GM19452 (cell line): Measurements from ENCODE around the gene ANGPTL4.

Source experiments
- ATAC-seq: cut with Tn5 transposase; IDR thresholded peaks from one replicate; pipeline ENCODE4 v1.9.1; 2021; ENCODE audit not compliant: unreplicated experiment

Gene ANGPTL4

DNA sequence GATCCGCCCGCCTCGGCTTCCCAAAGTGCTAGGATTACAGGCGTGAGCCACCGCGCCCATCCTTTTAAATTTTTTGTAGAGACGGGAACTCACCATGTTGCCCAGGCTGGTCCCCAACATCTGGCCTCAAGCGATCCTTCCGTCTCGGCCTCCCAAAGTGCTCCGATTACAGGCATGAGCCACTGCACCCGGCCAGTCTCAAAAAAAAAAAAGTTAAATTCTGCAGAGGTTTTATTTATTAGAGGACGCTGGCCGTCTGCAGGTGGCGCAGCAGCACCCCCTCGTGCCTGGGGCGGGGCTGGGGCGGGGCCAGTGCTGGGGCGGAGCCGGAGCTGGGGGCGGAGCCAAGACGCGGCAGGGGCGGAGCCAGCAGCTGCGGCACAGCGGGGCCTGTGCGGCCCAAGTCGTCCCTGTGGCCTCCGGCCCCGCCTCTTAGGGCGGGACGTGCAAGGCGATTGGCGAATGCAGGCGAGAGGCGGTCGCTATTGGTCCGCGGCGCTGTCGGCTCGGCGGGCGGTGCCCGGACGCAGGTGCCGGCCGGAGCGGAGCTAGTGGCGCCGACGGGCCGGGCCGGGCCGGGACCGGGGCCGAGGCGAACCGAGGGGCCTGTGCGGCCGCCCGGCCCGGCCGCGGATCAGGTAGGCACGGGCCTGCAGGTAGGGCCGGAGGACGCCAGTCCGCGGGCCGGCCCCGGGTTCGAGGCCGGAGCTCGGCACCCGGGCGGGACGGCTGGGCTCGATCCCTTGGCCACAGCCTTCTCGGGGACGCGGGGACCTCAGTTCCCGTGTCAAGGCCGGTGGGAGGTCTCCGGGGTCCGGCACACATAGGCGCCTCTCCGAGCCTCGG lies 49.1 kb downstream of the ANGPTL4 start, which contains the start of gene MARCHF2:
TSS of gene MARCHF2 (plus strand) at position 523 of the 846 bp plus-strand sequence. CDS start 8,536 bp downstream, outside the sequence.
- peak; percentile 97 for ATAC-seq

DNA sequence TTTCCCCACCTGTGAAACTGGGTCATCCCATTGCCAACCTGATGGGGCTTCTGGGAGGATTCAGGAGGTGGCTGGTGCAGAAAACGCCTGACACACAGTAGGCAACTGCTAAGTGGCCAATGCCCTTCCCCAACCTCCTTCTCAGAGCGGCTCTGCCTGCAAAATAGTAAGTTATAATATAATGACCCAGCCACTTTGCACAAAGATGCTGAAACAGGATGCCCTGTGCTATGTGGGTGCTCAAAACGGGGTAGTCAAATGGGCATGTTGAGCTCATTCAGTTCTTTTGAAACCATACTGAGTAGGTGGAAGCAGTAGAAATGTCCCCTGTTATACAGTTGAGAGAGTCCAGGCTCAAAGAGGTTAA lies 49.7 kb downstream of the ANGPTL4 start:
- ATAC-seq = no peak

DNA sequence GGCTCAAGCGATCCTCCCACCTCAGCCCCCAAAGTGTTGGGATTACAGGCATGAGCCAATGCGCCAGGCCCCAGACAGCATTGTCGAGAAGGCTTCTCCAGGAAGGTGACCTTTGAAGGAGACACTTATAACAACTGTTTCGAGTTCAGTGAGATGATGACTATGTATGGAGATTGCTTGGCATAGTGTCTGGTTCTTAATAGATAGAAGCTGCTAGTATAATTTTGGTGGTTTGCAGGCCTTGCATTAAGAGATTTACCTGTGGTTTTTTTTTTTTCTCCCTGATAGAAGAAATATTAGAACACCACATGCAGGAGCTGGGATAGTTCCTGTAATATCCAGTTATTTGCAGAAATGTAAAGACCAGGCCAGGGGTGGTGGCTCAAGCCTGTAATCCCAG lies 52.8 kb downstream of the ANGPTL4 start:
- ATAC-seq = no peak

DNA sequence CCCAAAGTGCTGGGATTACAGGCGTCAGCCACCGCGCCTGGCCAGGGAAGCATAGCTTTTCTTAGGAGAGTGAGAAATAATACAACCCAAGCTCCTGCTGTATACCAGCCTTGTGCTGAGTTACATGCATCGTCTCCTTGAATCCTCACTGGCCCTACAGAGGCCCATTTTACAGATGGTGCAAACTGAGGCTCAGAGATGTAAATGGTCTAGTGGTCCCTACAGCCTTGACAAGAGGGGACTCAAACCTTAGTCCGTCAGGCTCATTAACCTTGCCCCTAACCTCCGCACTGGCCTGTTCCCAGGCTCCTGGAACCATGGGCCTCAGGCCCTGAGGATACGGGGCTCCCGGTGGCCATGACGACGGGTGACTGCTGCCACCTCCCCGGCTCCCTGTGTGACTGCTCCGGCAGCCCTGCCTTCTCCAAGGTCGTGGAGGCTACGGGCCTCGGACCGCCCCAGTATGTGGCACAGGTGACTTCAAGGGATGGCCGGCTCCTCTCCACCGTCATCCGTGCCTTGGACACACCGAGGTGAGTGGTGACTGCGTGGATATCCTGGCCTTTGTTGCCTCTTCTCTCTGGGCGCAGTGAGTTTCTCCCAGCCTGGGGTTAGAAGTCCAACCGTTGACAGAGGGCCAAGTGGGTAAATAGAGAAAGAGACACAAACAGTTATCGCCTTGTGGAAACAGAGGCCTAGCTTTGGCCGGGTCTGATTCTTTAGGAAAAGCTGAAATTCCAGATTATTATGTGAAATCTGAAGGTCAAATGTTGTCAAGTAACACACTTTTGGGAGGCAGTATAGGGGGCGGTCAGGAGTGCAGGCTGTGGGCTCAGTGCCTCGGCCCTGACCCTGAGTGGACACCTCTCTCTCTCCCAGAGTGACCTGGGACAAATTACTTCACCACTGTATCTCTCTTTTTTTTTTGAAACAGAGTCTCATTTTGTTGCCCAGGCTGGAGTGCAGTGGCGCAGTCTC lies 57.8 kb downstream of the ANGPTL4 start:
- ATAC-seq = no peak

DNA sequence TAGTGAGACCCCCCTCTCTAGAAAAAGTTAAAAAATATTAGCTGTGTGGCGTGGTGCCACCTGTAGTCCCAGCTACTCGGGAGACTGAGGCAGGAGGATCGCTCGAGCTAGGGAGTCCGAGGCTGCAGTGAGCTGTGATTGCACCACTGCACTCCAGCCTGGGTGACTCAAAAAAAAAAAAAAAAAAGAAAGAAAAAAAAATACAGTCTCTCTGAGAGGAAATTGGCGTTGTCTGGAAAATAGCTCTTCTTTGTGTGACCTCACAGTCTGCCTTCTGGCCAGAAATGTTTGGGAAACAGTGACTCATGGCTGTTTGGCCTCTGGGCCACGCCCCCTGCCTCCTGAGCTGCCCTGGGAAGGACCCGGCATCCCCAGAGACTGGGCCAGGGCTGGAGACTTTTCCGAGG lies 59.9 kb downstream of the ANGPTL4 start:
- ATAC-seq = no peak
